Stimulated activated naive CD4-positive, alpha-beta T cell (primary cell): Measurements from ENCODE around the gene OVAAL.

Experiments
- DNase-seq, 6 experiments: peaks; one replicate each; lab custom pipeline; 2025; lab: John Stamatoyannopoulos, UW

The OVAAL gene

DNA sequence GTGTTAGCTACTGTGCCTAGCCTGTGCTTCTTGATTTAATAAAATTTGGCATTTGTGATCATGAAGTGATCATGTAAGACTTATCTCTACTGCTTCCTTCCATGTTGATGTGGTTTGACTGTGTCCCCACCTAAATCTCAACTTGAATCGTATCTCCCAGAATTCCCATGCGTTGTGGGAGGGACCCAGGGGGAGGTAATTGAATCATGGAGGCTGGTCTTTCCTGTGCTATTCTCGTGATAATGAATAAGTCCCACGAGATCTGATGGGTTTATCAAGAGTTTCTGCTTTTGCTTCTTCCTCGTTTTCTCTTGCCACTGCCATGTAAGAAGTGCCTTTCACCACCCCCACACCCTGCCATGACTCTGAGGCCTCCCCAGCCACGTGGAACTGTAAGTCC is at the start of gene OVAAL:
Gene OVAAL (plus strand): TSS at position 301 of the 400 bp plus-strand sequence.
- no peak for DNase-seq

DNA sequence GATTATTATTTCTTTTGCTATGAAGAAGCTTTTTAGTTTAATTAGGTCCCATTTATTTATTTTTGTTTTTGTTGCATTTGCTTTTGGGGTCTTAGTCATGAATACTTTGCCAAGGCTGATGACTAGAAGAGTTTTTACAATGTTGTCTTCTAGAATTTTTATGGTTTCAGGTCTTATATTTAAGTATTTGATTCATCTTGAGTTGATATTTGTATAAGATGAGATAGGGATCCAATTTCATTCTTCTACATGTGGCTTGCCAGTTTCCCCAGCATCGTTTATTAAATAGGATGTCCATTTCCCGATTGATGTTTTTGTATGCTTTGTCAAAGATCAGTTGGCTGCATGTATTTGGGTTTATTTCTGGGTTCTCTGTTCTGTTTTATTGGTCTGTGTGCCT is 47.9 kb upstream of the OVAAL start:
- no peak for DNase-seq

DNA sequence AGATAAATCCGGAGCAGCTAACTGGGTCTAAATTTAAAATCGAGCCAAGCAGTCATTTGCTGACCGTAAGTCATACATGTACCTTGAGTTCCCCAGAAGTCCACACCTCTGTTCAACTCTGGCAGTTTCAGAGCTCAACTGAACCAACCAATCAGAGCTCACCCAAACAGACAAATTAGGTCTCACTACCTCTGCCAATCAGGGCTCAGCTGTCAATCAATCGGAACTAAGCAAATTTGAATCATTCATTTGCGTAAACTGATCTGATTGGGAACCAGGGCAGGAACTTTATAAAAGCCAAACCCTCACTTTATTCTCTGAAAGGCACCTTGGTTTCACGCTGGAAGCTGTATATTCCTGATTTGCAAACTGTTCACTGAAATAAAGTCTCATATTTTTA is 45.2 kb upstream of the OVAAL start:
- no peak for DNase-seq

DNA sequence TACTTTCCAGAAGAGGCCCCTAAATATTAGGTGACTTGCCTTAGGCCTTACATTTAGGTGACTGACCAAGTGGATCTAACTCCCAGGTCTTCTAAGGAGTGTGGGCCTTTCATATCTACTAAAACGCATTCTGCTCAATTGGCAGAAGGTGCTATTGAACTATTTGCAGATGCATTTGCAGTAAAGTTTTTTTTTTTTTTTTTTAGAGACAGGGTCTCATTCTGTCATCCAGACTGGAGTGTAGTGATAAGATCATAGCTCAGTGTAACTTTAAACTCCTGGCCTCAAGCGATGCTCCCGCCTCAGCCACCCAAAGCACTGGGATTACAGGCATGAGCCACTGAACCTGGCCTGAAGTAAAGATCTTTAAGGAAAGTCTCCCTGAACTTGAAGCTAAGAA is 43.4 kb upstream of the OVAAL start:
- DNase-seq: no peak

DNA sequence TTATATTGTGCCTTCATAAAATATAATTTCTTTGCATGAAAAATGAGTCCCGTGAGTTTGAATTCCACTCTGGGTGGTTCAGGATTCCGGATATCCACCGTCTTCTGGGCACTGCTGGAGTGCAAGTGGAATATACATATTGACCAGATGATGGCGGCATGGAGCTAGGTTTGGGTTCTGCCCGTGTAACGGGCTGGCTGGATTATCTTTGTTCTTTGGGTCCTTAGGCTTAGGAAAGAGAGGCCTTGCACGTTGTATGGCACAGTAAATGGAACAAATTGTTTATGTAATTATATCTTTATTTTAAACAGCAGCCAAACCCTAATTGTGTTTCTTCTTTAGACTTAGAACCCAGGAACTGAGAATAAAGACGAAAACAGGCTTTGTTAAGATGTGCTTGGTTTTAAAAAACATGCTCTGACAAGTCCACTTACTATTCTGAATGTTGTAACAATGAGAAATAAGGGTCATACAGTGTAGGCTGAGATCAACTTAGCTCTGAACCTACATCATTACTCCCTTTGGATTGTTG is 42.8 kb upstream of the OVAAL start:
- peak; percentile 11 to 71 (median 34) for DNase-seq

DNA sequence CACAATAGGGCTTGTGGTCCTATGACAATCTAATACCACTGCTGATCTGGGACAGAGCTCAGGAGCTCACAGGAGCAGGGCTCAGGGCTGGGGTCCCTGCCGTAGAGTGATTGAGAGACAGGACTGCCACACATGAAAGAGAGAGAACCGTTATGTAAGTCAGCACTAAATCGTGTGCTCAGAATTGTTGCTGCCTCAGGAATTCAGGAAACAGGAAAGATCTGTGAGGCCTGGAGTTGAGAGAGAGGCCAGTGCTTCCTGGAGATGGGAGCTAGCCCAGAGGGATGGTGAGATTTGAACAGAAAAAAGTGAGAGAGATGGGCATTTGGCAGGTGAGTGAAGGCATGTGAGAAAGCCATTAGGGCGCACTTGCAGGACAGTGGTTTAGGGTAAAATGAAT is 38.9 kb upstream of the OVAAL start:
- no peak for DNase-seq

DNA sequence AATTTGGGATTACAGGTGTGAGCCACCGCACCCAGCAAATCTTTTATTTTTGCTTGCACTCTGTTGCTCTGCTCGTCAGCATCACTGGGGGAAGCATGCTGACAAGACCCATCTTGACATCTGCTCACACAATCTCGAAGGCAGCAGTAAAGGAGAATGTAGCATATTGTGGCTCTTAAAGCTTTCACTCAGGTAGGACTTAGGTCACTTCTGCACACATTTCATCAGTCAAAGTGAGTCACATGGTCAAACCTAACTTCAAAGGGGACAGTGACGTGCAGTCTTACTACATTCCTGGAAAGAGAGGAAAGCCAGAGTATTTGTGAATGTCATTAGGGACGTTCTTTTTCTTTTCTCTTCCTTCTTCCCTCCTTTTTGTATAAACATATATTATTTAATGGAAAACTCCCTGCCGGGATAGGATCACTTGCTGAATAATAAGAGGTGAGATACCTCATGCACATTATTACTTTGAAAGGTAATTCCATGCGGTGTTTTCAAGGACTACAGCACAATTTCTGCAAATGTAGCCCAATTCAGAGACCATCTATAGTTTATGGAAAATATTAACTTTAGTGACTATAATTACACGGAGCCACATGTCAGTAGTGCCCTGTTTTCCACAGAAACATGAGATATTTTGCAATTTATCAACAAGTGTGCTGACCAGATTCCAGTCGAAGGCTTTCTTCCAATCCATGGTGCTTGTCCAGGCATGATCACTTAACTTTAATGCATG is 37.1 kb upstream of the OVAAL start:
- no peak for DNase-seq

DNA sequence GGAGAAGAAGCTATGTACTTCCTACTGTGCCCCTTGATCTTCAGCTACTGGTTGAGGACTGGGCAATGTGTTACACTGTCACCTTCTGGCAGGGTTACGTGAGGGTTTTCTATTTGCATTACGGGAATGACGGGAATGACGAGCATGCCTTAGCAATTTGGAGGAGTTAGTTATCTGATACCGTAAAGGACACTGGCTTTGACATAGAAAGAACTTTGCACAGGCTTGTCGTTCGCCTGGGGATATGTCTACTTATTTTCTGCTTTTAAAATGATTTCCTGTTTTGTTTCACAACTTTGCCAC is 36.6 kb upstream of the OVAAL start:
- no peak for DNase-seq

DNA sequence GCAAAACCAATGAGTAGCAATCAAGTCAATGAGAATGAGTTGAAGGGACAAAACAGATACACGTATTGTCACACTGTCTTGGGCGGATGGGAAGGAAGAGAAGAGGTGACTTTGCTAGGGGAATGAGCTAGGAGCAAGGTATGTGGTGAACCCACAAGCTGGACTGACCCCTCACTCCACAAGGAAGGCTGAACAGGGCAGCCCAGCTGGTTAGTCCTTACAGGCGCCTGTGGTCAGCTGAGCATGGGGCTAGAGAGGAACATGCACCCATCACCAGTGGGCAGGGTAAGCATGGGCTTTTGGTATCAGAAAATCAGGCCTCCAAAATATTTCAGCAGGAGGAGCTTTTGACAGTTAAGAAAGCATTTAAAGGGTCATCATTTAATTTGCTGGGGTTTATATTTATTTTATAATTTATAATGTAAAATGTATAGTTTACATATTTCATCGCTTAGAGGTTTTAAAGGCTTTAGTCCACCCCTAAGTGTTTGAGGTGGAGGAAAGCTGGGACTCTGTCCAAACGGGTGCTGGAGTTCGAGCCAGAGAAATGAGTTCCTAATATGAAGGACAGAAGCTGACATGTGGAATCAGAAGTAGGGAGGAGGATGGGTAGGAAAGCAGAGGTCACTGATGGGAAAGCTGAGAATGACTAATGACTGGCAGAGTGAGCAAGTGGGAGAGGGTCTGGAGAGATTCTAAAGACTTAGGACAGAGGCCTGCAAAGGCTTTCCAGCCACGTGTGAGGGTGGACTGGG is 34.4 kb upstream of the OVAAL start:
- no peak for DNase-seq

DNA sequence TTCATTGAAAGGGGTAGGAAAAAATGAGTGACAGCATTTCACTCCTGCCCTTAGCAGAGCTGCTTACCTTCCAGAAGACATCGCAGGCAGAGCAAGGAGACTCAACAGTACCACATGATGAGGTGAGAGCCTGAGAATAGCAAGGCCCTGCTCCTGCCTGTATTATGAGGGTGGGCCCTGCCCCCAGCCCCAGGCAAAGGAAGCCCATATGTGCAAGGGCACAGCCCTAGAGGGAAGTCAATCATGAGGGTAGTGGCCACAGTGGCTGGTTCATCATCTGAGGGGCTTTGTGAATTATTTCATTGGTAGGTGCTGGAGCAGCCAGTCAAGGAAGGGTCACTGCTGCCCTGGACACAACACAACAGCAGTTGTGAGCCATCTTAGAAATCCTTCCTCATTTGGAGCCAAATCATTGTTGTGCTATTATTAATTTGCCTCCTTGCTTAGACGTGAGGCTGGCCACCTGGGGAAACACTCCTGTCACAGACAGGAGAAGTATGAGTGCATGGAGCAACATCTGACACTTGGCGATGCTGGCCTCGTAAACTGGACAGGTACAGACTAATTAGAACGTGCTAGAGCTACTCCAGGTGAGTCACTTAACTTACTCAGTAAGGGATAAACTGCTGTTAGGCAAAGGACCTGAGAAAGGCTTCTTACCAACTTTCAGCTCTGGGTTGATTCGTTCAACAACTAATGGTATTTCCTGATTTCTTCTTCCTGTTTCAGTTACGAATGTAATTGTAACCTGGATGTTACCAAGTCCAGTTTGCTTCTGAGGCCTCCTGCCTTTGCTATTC is 33.6 kb upstream of the OVAAL start:
- DNase-seq: no peak

DNA sequence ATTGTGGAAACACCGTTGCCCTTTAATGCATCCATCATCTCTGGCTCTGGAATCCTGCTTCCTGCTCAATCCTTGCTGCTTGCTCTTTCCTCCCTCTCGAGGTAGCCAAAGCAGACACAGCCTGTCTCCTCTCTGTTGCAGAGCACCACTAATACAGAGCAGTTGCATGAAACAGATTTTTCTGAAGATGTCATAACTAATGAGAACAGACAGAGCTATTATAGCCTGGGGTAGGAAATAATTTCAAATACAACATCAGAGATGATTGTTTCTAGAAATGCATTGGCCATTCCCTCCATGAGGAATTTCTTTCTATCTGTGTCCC is 33.1 kb upstream of the OVAAL start:
- no peak for DNase-seq

DNA sequence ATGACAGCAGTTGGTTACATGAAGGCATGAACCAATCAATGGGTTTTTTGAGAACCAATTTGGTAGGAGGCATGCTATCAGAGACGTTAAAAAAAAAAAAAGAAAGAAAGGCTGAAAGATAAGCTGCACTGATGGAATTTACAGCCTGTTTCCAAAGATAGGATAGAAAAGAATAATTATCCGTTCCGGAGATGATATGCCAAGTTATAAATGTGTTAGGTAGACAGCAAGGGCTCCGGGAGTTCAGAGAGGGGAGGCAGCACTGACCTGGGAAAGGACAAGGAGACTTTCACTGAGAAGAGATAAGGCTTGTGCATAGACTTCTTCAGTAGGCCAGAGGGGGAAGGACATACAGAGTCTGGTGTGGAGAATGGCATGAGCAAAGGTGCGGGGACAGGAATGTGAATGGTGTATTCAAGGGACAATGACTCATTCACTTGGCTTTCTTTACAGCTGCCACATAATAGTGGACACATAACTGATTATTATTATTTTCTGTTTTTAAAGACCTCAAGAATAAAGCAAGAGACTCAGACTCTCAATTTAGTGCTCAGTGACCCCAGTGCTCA is 31.6 kb upstream of the OVAAL start:
- no peak for DNase-seq

DNA sequence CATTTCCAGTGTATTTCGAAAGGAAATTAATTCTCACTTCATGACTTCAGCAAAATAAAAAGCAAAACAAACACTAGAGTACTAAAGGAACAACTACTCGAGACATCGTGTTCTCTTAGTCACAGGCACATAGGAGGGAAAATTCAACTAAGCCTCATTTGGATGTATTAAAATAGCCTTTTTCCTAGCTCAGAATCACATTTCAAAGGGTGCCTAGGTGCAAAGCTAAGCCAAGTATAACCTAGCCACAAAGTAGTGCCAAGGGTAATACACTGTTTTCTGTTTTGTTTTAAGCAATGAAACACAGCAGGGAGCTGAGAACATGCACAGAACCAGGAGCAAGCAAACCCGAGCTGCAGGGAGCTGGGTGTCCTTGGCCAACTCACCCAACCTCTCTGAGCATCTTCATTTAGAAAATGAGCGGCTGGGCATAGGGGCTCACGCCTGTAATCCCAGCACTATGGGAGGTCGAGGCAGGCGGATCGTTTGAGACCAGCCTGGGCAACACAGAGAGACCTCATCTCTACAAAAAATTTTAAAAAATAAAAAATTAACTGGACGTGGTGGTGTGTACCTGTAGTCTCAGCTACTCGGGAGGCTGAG is 29.8 kb upstream of the OVAAL start:
- DNase-seq: no peak

DNA sequence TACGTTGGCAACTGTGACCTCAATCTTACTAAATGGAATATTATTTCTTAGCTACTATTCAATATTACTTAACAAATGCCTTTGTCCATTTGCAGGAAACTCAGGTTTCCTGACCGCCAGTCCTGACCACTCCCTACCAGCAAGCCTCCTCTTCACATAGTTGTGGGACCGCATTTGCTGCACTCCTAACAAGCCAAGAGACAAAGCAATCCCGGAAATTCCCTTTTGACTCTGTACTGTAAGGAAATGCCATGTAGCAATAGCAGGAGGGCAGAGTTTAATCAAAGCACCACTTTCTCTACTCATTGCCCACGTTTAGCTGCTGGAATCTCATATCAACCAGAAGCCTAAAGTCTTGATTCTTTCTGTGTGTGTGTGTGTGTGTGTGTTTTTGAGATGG is 28.3 kb upstream of the OVAAL start:
- no peak for DNase-seq

DNA sequence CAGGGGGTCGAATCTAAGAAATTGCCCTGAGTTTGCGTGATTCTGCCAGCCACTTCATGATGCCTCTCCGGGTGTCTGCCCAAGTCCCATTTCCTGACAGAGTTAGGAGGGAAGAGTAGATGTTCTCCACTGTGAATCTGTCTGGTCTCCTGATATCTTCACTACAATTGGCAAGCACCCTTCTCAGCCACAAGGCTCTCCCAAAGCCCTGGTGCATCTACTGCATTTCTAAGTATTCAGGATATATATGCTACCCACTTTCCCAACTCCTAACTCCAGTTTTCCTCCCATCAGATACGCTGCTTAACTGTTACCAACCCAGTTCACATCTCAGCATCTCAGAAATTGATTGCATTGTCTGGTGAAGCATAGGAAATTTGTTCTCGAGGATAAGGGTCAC is 25.9 kb upstream of the OVAAL start:
- DNase-seq: no peak

DNA sequence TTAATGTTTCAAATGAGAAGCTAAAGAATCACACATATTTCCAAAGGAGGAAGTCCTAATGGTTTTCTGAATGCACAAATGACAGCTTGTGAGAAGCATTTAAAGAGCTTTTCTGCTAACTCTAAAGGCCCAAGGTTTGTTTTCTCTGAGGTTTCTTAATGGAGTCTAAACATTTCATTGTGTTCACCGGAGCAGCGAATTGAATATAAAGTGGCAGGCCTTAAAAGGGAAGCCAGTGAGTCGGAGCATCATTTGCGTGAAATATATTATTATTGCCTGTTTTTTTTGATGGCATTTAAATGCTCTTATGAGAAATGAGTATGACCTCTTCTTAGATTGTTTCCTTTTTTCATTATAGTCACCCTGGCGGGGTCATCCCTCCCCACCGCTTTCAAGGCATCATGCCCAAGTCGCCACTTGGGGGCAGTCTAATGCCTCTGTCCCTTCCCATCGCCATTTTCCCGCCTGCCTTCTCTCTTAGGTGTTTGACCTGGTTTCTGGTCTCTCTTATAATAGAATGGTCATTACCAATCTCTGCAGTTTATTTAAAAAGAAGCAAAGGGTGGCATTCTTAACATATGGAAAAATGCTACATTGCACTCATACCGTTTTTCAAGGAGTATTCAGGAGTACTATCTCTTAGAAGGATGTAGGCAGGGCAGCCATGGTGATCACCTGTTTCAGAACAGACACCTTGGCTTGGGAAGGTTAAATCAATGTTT is 25.3 kb upstream of the OVAAL start:
- DNase-seq: peak in 5 of 6 experiments; percentile 6 to 49 (median 25)

DNA sequence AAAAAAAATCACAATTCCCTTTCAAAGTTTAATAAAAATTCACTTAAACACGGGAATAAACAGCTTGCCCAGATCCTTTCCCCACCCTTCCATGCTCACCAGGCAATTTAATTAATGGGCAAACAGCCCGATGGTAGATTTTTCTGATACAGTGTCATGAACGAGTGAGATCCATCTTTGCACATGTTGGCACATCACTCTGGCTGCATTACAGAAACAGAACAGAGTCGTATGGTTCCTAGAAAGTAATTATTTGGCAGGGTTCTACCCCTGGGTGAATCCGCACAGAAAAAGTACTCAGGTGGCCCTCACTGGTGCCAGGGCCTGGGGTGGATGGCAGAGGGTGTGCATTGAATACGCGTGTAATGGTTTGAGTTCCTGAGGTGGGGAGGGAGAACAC is 24.6 kb upstream of the OVAAL start:
- DNase-seq: no peak

DNA sequence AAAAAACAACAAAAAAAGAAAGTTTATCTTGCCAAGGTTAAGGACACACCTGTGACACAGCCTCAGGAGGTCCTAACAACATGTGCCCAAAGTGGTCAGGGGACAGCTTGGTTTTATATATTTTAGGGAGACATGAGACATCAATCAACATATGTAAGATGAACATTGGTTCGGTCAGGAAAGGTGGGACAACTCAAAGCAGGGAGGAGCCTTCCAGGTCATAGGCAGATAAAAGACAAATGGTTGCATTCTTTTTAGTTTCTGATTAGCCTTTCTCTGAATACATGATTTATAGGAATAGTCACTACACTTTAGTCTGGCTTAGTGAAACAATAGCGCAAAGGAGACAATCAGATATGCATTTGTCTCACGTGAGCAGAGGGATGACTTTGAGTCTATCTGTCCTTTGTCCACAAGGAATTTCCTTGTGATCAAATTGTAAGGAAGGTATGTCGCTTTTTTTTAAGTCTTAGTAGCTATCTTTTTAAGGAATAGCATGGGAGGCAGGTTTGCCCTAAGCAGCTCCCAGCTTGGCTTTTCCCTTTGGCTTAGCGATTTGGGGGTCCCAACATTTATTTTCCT is 23.3 kb upstream of the OVAAL start:
- no peak for DNase-seq

DNA sequence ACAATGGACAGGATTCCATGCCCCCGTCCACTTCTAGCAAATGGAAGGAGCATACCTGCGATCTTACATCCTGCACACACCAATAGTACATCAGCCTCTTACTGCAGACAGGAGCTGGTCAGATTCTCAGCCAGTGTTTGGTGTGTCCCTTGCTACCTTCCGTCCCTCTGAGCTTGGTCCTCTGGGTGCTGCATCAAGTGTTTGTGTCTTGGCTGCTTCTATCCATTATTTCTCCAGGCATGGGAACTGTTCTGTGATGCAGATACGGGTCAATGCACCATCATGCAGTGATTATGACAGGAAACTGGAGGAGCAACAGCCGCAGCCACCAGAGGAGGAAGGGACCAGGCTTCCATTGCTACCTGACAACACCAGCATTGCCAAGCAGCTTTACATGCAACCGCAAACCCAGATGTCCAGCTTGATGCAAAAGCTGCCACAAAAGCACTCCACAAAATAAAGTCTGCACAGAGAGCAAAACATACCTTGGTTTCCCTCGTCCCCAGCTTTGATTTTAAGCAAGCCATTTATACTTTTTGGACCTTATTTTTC is 21.9 kb upstream of the OVAAL start:
- DNase-seq: no peak

DNA sequence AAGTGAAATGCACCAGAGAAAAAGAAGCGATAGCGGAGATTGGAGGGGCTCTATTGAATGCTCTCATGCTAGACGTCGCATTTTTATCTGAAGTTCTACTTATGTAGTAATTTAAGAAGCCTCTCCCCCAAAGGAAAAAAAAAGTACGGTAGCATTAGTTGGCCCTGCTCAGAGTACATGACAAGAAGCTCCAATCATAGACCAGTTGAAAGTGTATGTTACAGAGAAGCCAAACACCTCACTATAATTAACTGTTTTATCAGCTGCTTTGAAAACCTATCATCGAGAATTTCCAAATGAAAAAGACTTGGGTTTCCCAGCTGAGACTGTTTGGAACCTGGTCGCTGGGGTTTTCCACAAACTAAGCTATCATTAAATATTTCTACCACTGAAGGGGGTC is 19.6 kb upstream of the OVAAL start:
- DNase-seq: no peak
